Measurements from ENCODE around the gene CATSPERZ. TPM values are rescaled to one million over a fixed set of nuclear protein-coding genes. Genes with fewer than 3 reads are reported as not detected.
A peak's percentile ranks its signal among the peaks of the same experiment; 100 is the strongest.

CATSPERZ gene
- total and polyA plus RNA-seq, 9 of the 15 experiments (the other 6 are each of a cell fraction or from before 2014, with no cell fraction given): 0.86 to 8.5 (median 3.5) TPM

DNA sequence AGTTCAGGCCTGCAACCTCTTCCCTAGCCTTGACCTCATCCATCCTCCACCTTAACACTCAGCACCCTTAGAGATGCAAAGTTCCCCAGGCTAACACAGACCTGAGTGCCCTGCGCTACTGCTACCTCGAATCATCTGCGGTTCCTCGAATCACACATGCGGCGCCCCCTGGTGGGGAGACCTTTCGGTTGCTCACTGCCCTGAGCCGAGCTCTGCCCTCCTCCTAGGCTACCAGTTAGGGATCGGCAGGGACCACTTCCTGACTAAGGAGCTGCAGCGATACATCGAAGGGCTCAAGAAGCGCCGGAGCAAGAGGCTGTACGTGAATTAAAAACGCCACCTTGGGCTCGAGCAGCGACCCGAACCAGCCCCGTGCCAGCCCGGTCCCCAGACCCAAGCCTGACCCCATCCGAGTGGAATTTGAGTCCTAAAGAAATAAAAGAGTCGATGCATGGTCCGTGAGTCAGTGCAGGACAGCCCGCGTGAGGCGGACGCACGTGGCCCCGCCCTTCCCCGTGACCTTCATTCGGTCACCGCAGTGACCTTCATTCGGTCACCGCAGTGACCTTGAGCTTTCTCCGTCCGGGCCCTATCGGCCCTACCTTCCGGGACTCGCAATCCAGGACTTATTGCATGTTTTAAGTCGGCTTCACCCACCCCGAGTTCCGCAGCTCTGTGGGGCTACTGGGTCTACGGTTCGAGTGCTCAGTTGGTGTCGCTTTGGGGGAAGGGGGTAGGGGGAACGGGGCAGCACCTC lies 4.3 kb downstream of the CATSPERZ start (continued):
- TF ChIP-seq, protein P1, sequence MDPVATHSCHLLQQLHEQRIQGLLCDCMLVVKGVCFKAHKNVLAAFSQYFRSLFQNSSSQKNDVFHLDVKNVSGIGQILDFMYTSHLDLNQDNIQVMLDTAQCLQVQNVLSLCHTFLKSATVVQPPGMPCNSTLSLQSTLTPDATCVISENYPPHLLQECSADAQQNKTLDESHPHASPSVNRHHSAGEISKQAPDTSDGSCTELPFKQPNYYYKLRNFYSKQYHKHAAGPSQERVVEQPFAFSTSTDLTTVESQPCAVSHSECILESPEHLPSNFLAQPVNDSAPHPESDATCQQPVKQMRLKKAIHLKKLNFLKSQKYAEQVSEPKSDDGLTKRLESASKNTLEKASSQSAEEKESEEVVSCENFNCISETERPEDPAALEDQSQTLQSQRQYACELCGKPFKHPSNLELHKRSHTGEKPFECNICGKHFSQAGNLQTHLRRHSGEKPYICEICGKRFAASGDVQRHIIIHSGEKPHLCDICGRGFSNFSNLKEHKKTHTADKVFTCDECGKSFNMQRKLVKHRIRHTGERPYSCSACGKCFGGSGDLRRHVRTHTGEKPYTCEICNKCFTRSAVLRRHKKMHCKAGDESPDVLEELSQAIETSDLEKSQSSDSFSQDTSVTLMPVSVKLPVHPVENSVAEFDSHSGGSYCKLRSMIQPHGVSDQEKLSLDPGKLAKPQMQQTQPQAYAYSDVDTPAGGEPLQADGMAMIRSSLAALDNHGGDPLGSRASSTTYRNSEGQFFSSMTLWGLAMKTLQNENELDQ (CRISPR knock-in tag; IDR thresholded peaks at IDR 0.05; ENCODE audit: borderline replicate concordance): no peak
- TF ChIP-seq RBM22 (IDR thresholded peaks at IDR 0.05; ENCODE audit: low read depth, low read length, poor library complexity, severe bottlenecking): no peak
- no peak for TF ChIP-seq LCOR (CRISPR knock-in tag; IDR thresholded peaks at IDR 0.05)
- TF ChIP-seq, protein P2, sequence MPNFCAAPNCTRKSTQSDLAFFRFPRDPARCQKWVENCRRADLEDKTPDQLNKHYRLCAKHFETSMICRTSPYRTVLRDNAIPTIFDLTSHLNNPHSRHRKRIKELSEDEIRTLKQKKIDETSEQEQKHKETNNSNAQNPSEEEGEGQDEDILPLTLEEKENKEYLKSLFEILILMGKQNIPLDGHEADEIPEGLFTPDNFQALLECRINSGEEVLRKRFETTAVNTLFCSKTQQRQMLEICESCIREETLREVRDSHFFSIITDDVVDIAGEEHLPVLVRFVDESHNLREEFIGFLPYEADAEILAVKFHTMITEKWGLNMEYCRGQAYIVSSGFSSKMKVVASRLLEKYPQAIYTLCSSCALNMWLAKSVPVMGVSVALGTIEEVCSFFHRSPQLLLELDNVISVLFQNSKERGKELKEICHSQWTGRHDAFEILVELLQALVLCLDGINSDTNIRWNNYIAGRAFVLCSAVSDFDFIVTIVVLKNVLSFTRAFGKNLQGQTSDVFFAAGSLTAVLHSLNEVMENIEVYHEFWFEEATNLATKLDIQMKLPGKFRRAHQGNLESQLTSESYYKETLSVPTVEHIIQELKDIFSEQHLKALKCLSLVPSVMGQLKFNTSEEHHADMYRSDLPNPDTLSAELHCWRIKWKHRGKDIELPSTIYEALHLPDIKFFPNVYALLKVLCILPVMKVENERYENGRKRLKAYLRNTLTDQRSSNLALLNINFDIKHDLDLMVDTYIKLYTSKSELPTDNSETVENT (CRISPR knock-in tag; IDR thresholded peaks at IDR 0.05): no peak
- TF ChIP-seq ZNF274 (IDR thresholded peaks at IDR 0.05; ENCODE audit: borderline replicate concordance, low read depth, low read length): no peak
- TF ChIP-seq, protein P3, sequence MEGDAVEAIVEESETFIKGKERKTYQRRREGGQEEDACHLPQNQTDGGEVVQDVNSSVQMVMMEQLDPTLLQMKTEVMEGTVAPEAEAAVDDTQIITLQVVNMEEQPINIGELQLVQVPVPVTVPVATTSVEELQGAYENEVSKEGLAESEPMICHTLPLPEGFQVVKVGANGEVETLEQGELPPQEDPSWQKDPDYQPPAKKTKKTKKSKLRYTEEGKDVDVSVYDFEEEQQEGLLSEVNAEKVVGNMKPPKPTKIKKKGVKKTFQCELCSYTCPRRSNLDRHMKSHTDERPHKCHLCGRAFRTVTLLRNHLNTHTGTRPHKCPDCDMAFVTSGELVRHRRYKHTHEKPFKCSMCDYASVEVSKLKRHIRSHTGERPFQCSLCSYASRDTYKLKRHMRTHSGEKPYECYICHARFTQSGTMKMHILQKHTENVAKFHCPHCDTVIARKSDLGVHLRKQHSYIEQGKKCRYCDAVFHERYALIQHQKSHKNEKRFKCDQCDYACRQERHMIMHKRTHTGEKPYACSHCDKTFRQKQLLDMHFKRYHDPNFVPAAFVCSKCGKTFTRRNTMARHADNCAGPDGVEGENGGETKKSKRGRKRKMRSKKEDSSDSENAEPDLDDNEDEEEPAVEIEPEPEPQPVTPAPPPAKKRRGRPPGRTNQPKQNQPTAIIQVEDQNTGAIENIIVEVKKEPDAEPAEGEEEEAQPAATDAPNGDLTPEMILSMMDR (IDR thresholded peaks at IDR 0.05 in 2 of 3, conservative IDR thresholded peaks at IDR 0.05 in 1 of 3; ENCODE audit: insufficient read depth in 2 of 3, low read depth in 1 of 3, low read length in 3 of 3): peak; percentile 84 to 94 (median 87)
- TF ChIP-seq SUPT5H (IDR thresholded peaks at IDR 0.05): peak; percentile 67; the same call in 1 of the 2 replicates
- TF ChIP-seq C11orf30 (IDR thresholded peaks at IDR 0.05; ENCODE audit: low read depth): no peak
- TF ChIP-seq ZNF174 (CRISPR knock-in tag; IDR thresholded peaks at IDR 0.05): no peak
- no peak for TF ChIP-seq NR4A1 (CRISPR knock-in tag; IDR thresholded peaks at IDR 0.05)
- TF ChIP-seq NR4A1 (tag; IDR thresholded peaks at IDR 0.05): no peak
- no peak for TF ChIP-seq ZC3H8 (IDR thresholded peaks at IDR 0.05)
- TF ChIP-seq CCNT2 (IDR thresholded peaks at IDR 0.05; ENCODE audit: borderline replicate concordance, extremely low read depth, insufficient read length, low read depth, low read length): no peak
- 0 out of 2 replicates have a peak, but pooled peaks have one; percentile 63 for TF ChIP-seq SMAD4 (CRISPR knock-in tag; conservative IDR thresholded peaks at IDR 0.05)
- peak; percentile 87; the same call in 1 of the 2 replicates for TF ChIP-seq CTBP1 (IDR thresholded peaks at IDR 0.05; ENCODE audit: borderline replicate concordance)
- TF ChIP-seq RAD21 (CRISPR knock-in tag; conservative IDR thresholded peaks at IDR 0.05 in 1 of 2, IDR thresholded peaks at IDR 0.05 in 1 of 2): peak; percentile 60 to 65
- TF ChIP-seq GABPB2 (CRISPR knock-in tag; conservative IDR thresholded peaks at IDR 0.05): no peak; the same call in 1 of the 2 replicates
- TF ChIP-seq MTA1 (IDR thresholded peaks at IDR 0.05; ENCODE audit: borderline replicate concordance): no peak
- TF ChIP-seq GTF2A2 (tag; IDR thresholded peaks at IDR 0.05): no peak
- TF ChIP-seq, protein P4, sequence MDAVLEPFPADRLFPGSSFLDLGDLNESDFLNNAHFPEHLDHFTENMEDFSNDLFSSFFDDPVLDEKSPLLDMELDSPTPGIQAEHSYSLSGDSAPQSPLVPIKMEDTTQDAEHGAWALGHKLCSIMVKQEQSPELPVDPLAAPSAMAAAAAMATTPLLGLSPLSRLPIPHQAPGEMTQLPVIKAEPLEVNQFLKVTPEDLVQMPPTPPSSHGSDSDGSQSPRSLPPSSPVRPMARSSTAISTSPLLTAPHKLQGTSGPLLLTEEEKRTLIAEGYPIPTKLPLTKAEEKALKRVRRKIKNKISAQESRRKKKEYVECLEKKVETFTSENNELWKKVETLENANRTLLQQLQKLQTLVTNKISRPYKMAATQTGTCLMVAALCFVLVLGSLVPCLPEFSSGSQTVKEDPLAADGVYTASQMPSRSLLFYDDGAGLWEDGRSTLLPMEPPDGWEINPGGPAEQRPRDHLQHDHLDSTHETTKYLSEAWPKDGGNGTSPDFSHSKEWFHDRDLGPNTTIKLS (IDR thresholded peaks at IDR 0.05; ENCODE audit: borderline replicate concordance, low read depth): no peak; the same call in 1 of the 2 replicates
